ENCODE data around the gene U2AF2.

GRCh38 chr19:55720214-55720746, 65.4 kb downstream of the U2AF2 start:
- TF ChIP-seq CTCF (conservative IDR thresholded peaks at IDR 0.05), result no peak
- TF ChIP-seq EZH2 (IDR thresholded peaks at IDR 0.05; ENCODE audit: low read depth), result no peak
